T-helper 22 cell (primary cell): ENCODE measurements around the gene FSTL3.
"Not testable (repeated sequence)": the region's sequence is repeated elsewhere in the genome, so short reads cannot be mapped to it uniquely, and the experiment has no call there.

Experiments used
- DNase-seq: peaks from one replicate; pipeline ENCODE4 v3.0.0-alpha.2; 2020; ENCODE audit warnings: low read depth

Gene FSTL3

DNA sequence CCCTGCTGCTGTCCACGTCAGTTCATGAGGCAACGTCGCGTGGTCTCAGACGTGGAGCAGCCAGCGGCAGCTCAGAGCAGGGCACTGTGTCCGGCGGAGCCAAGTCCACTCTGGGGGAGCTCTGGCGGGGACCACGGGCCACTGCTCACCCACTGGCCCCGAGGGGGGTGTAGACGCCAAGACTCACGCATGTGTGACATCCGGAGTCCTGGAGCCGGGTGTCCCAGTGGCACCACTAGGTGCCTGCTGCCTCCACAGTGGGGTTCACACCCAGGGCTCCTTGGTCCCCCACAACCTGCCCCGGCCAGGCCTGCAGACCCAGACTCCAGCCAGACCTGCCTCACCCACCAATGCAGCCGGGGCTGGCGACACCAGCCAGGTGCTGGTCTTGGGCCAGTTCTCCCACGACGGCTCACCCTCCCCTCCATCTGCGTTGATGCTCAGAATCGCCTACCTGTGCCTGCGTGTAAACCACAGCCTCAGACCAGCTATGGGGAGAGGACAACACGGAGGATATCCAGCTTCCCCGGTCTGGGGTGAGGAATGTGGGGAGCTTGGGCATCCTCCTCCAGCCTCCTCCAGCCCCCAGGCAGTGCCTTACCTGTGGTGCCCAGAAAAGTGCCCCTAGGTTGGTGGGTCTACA is 6.6 kb downstream of the FSTL3 start:
- DNase-seq, result no peak

- no peak for DNase-seq
Observed at GRCh38 chr19:685454-685931, 9.3 kb downstream of the FSTL3 start.

GRCh38 chr19:686589-687297 is 10.6 kb downstream of the FSTL3 start:
- DNase-seq, result no peak

- no peak for DNase-seq
Observed at GRCh38 chr19:687569-688166, 11.5 kb downstream of the FSTL3 start.

DNA sequence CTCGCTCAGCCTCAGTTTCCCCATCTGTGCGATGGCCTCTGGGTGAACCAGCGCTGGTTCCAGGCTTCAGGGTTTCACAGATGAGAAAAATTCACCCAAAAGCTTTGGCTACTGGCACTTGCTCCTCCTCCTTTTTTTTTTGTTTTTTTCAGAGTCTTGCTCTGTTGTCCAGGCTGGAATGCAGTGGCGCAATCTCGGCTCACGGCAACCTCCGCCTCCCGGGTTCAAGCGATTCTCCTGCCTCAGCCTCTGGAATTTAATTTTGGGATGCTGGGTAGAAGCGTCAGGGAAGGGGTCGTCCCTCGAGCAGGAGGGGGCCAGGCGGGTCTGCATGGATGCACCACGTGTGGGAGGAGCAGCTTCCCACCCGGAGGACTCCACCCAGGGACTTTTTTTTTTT is 12.0 kb downstream of the FSTL3 start:
- no peak for DNase-seq

DNA sequence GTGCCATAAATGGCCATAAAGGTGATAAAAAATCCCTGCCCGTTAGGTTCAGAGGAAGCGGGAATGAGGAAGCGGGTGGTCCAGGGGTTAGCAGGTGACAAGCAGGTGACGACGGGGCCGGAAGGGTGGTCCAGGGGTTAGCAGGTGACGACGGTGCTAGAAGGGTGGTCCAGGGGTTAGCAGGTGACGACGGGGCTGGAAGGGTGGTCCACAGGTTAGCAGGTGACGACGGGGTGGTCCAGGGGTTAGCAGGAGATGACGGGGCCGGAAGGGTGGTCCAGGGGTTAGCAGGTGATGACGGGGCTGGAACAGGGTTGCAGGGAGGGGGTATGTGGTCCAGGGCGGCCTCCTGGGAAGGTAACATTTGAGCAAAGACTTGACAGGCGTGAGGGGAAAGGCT is 12.8 kb downstream of the FSTL3 start:
- DNase-seq, result no peak

- DNase-seq, result no peak
Observed at GRCh38 chr19:690203-690602, 14.0 kb downstream of the FSTL3 start.

GRCh38 chr19:694481-695351 is 18.5 kb downstream of the FSTL3 start:
- DNase-seq, result no peak

GRCh38 chr19:695352-695949 is 19.3 kb downstream of the FSTL3 start, which contains the start of gene PRSS57:
Gene PRSS57 (minus strand): TSS chr19:695452. CDS start chr19:695430, 22 bp downstream.
- no peak for DNase-seq

GRCh38 chr19:698529-698928 is 22.3 kb downstream of the FSTL3 start:
- not testable (repeated sequence) for DNase-seq

DNA sequence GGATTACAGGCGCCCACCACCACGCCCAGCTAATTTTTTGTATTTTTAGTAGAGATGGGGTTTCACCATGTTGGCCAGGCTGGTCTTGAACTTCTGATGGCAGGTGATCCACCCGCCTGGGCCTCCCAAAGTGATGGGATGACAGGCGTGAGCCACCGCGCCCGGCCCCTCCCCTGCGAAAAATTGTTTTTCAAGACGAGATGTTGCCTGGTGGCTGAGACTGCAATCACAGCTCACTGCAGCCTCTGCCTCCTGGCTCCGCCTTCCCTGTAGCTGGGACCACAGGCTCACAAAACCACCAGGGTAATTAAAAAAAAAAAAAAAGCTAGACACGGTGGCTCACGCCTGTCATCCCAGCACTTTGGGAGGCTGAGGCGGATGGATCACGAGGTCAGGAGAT is 23.7 kb downstream of the FSTL3 start:
- DNase-seq, result not testable (repeated sequence)

- DNase-seq, result not testable (repeated sequence)
Observed at GRCh38 chr19:702847-703246, 26.7 kb downstream of the FSTL3 start.

- no peak for DNase-seq
Observed at GRCh38 chr19:703329-703650, 27.1 kb downstream of the FSTL3 start.

GRCh38 chr19:703651-704446 is 27.7 kb downstream of the FSTL3 start:
- DNase-seq, result peak; percentile 31

GRCh38 chr19:704447-704741 is 28.2 kb downstream of the FSTL3 start:
- no peak for DNase-seq

DNA sequence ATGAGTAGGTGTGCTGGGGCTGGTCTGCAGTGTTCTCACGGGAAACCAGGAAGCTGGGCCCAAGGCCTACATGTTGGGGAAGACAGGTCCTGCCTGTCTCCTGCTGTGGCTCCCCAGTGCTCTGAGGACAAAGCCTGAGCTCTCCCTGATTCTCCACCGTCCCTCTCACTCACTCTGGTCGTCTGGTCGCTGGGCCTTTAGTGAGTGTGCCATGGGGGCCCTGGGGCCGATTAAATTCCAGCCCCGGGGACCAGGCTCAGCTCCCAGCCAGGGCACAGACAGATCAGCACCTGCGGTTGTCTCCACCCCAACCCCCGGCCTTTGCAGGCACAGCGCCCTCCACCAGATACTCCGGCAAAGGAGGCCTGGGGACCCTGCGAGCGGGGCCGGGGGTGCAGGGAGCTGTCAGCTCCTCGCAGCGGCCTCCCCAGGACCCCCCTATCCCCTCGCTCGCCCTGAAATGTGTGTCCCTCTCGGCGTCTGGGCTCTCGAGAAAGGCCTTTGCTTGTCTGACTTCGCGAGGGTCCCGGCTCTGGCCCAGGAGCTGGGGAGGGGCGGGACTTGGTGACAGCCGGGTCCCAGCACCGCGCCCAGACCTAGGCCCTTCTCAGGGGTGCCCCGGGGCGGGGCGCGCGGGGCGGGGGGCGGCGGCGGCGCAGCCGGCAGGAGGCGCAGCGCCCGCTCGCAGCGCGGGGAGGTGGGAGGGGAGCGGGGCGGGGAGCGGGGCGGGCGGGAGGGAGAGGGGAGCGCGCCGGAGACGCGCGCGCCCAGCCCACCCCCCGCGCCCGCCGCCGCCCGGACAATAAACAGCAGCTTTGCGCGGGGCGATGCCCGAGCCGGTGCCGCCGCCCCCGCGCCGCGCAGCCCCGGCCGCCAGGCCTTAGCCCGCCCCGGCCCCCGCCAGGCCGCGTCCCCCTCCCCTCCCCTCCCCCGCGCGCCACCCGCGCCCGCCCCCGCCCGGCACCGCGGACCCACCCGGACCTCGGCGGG is 32.3 kb downstream of the FSTL3 start, which contains the start of gene PALM:
Gene PALM, plus strand, starts transcription at position 782 of the 990 bp plus-strand sequence. CDS start 212 bp downstream, outside the sequence.
- DNase-seq, result no peak

DNA sequence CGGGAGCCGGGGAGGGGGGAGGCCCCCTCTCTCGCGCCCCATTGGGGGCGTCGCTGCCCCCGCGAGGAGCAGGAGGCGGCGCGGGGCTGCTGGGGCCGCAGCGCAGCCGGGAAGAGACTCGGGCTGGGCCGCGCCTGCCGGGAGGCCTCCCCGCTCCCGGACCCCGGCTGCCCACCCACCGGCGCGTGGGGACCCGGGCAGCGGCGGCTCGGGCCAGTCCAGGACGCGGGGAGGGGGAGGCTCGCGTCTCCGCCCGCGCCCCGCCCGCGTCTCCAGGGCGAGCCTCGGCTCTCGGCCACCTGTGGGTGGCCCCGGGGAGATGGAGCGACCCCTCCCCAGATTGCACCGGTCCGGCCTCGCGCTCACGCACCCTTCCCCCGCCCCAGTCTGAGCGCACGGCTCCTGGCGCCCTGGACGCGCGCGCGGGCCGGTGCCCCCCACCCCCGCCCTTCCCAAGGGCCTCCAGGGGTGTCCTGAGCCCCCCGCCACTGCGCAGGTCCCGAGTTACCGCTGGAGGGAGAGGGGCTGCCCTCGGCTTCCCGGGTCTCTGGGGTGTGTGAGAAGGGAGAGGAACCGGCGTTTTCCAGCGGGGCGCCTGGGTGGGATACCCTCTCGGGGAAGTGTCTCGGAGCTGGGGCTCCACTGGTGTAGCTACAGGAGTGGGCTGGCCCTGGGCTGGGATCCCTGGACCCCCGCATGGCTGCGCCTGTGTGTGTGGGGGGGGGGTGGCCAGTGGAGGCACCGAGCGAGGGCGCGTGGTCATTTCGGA is 33.2 kb downstream of the FSTL3 start:
- DNase-seq, result no peak

DNA sequence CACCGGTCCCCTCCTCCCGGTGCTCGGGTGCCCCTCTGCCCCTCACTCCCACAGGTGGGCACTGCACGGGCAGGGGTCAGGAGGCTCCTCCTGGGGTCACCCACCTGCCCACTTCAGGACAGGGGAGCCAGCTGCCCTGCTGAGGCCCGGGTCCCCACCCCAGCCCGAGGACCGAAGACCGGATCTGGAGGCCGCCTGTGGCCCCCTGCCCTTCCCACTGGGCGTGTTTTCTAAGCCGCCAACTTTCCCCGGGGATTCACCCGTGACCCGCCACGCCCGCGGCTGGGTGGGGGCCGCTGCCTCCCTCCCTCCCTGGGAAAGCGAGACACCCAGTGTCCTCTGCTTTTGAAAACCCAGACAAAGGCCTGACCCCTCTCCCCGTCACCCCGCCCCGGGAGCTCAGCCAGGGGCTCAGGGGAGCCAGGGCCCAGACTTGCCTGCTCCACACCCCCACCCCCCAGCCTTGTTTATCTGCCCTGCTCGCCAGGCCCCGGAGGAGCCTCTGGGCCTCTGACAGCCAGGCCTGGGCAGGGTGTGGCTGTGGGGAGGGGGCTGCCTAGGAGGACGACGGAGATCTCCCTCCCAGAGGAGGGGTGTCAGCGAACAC is 33.9 kb downstream of the FSTL3 start:
- DNase-seq, result no peak

GRCh38 chr19:710767-711166 is 34.6 kb downstream of the FSTL3 start:
- no peak for DNase-seq
